Duodenal mucosa (tissue), 2 donors: ENCODE measurements around the gene GASK1B.

Source experiments
- H3K27ac ChIP-seq: one replicate; pipeline ENCODE4 v1.7.0; 2013; ENCODE audit warnings: low read depth, low read length
- H3K27me3 ChIP-seq, 2 donors: one replicate each; pipeline ENCODE4 v1.7.0; 2013; ENCODE audit warnings: low read length in 2 of 2, control low read depth in 1 of 2; ENCODE audit not compliant: insufficient read depth in 2 of 2, control insufficient read depth in 1 of 2
- H3K36me3 ChIP-seq, 2 donors: one replicate each; pipeline ENCODE4 v1.7.0; 2013; ENCODE audit warnings: low read length in 2 of 2, control low read depth in 1 of 2; ENCODE audit not compliant: insufficient read depth in 2 of 2, control insufficient read depth in 1 of 2
- H3K4me1 ChIP-seq, 2 donors: one replicate each; pipeline ENCODE4 v1.7.0; 2013; ENCODE audit warnings: low read length in 2 of 2, control low read depth in 1 of 2; ENCODE audit not compliant: insufficient read depth in 2 of 2, control insufficient read depth in 1 of 2
- H3K4me3 ChIP-seq, 2 donors: one replicate each; pipeline ENCODE4 v1.7.0; 2013; ENCODE audit warnings: low read length in 2 of 2, low read depth in 1 of 2
- H3K9ac ChIP-seq, 2 donors: one replicate each; pipeline ENCODE4 v1.7.0; 2013; ENCODE audit warnings: low read length in 2 of 2, low read depth in 1 of 2
- H3K9me3 ChIP-seq, 2 donors: one replicate each; pipeline ENCODE4 v1.7.0; 2013; ENCODE audit warnings: low read length in 2 of 2, control low read depth in 1 of 2; ENCODE audit not compliant: control insufficient read depth in 1 of 2

The GASK1B gene

DNA sequence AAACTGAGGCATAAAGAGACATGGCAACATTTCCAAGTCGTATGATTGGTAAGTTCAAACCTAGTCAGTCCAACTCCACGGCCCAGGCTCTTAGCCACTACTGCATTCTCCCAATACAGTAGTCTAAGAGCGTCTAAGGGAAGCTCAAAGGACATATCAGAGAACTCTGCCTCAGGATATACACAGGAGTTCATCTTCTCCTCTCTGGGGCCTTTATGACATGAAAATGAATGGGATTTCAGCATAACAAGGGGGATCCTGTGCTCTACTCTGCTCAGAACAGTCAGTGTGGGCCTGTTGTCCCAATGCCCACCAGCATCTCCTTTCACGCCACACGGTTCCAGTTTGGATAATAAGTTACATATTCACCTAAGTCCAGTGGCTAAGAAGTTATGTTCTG lies 4.2 kb downstream of the GASK1B start:
- Histone ChIP-seq H3K4me1 (peaks cover 6 to 14% of the 10 kb centered on the region in 2 donors), H3K9ac (peak overlapping the region in 1 of 2 donors; percentile 39), H3K4me3 (peak overlapping the region; percentile 52 to 64), H3K36me3 (no peaks in the 10 kb centered on the region), H3K9me3 (no peaks in the 10 kb centered on the region), H3K27ac (no peak overlapping the region), H3K27me3 (no peaks in the 10 kb centered on the region)

DNA sequence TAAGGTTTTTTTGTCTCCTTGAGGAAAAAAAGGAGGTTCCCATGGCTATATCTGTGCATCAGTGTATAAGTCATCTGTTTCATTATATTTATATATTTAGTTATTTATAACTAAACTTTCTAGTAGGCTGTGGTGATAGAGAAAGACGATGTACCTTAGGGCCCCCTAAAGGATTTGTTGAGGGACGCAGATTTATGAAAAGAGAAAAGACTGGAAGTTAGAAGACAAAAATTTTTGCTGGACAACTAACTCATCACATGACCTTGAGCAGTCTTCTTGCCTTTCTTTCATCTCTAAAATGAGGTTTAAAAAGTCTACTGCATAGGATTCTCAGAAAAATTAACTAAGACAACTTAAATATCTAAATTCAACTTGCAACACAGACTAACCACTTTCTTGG lies 6.1 kb downstream of the GASK1B start:
- H3K27me3 ChIP-seq, result no peaks in the 10 kb centered on the region
- H3K36me3 ChIP-seq, result no peaks in the 10 kb centered on the region
- H3K9ac ChIP-seq, result no peak overlapping the region
- no peak overlapping the region for H3K27ac ChIP-seq
- no peaks in the 10 kb centered on the region for H3K9me3 ChIP-seq
- no peak overlapping the region for H3K4me3 ChIP-seq
- H3K4me1 ChIP-seq, result peaks cover 0 to 6% of the 10 kb centered on the region in 2 donors

DNA sequence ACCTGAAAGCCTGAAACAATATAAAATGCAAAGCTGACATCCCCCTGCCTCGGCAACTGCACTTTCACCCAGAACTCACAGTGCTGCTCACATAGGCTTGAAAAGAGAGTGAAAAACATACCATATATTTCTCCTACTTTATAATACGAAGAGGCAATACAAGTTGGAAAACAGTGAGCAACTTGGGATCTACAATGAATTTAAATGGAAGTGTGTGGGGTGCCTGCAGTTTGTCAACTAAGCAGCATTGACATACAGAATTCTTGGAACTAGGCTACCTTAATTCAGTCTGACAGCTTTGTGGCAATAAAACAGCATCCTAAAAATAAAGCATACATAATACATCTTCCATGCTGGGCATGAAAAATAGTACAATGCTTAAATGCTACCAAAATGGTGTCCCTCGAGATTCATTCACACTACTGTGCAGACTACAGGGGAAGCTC lies 8.0 kb downstream of the GASK1B start:
- Histone ChIP-seq H3K27me3 (no peaks in the 10 kb centered on the region), H3K4me3 (no peak overlapping the region), H3K4me1 (no peaks in the 10 kb centered on the region), H3K27ac (no peak overlapping the region), H3K36me3 (no peaks in the 10 kb centered on the region), H3K9ac (peak overlapping the region in 1 of 2 donors; percentile 3), H3K9me3 (no peaks in the 10 kb centered on the region)

DNA sequence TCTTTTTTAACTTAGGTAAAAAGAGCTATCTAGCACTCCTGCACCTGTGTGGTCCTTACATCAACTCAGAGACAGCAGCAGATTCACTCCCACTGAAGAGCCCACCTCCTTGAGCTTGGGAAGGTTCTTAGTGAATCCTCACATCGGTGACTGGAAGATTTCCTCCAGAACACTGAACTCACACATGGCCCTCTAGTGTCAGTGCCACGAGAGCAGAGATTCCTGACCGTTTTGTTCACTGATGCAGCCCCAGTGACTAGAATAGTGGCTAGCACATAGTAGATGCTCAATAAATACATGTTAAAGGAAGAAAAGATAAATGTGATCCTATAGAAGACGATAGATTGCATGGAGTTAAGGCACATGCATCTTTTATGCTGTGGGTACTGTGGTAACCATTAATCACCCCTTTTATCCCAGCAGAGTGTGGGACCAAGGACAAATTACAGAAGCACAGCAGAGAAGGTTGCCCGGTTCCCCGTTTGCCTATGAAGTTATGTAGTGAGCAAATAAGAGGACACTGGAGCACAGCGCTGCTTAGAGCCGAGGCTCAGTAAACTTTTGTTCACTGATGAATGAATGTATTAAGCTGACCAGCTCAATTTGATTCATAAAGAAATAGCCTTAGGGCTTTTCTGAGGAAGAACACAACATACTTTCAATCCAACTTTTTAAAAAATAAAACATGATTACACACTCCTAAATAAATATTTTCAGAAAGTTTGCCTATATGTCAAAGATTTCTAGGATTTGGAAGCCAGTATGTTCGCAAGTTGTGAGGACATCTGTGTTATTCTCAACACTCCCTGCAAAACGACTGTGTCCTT lies 8.7 kb downstream of the GASK1B start:
- no peak overlapping the region for H3K27ac ChIP-seq
- no peaks in the 10 kb centered on the region for H3K36me3 ChIP-seq
- no peaks in the 10 kb centered on the region for H3K27me3 ChIP-seq
- H3K4me1 ChIP-seq, result no peaks in the 10 kb centered on the region
- no peaks in the 10 kb centered on the region for H3K9me3 ChIP-seq
- no peak overlapping the region for H3K9ac ChIP-seq
- peak overlapping the region in 1 of 2 donors; percentile 9 for H3K4me3 ChIP-seq

DNA sequence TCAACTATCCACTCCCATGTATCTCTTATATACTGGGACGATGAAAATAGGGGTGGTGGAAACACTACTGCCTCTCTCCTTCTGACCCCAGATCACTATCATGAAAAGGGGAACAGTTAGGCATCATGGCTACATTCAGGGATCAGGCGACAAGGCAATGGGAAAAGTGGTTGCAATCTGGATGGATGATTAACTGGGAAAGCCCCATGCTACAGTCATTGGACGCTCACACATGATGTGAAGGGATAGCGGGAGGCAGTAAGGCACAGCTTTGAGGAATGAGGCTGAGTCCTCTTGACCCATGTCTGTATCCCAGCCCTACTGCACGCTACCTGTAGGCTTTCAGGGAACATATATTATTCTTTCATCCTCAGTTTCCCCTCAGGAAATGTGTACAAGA lies 10.2 kb downstream of the GASK1B start:
- H3K27me3 ChIP-seq, result no peaks in the 10 kb centered on the region
- H3K4me1 ChIP-seq, result no peaks in the 10 kb centered on the region
- no peak overlapping the region for H3K4me3 ChIP-seq
- no peaks in the 10 kb centered on the region for H3K9me3 ChIP-seq
- no peaks in the 10 kb centered on the region for H3K36me3 ChIP-seq
- H3K9ac ChIP-seq, result no peak overlapping the region
- H3K27ac ChIP-seq, result no peak overlapping the region

DNA sequence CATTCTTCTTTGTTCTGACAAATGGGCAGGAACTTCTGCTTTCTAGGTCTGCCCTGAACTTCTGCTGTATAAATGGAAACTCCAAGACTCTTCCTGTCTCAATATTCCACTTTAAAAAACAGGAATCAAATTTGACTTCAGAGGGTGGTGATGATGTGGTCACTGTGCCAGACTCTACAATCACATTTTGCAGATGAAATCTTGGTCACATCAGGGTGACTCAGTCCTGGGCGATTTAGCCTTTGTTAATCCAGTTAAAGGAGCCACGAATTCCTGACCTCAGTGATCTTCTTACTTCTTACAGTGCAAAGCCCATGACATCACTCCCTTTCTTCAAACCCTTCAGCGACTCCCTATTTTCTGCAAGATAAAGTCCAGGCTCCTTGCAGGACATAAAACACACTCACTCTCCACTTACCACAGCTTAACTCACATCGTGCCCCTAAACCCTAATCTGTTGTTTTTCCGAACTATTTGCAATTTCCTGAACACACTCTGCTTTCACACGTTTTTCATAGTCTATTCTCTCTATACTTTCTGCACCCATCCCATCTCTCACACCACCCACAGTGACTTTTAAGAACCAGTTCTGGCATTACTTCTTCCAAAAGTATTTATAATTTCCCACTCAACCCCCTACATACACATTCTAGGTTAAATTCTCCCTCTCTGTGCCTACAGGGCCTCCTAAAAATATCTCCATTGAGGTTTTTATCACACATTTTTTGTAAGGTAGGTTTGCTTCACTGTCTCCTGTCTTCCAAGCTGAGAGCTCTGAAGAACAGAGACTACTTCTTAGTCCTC lies 11.1 kb downstream of the GASK1B start:
- no peaks in the 10 kb centered on the region for H3K36me3 ChIP-seq
- no peak overlapping the region for H3K9ac ChIP-seq
- H3K4me3 ChIP-seq, result no peak overlapping the region
- H3K27me3 ChIP-seq, result no peaks in the 10 kb centered on the region
- H3K4me1 ChIP-seq, result no peaks in the 10 kb centered on the region
- H3K9me3 ChIP-seq, result no peaks in the 10 kb centered on the region
- no peak overlapping the region for H3K27ac ChIP-seq

DNA sequence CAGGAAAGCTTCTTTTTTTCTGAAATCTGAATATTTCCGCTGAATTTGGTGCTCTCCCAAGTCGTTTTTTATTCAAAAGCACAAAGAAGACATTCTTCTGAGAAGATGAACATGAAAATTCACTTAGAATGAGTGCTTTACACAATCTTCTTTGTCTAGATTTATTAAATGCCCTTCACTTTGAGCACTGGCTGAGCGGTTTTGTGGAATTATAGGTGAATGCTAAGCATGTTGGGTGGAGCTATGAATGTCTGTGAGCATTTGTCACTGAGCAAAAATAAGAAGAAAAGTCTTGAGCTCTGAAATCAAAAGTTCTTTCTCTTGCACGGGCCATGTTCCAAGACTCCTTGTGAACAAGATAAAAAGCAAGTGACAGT lies 13.1 kb downstream of the GASK1B start:
- Histone ChIP-seq H3K27me3 (no peaks in the 10 kb centered on the region), H3K9ac (no peak overlapping the region), H3K36me3 (no peaks in the 10 kb centered on the region), H3K4me1 (peaks cover 0 to 8% of the 10 kb centered on the region in 2 donors), H3K4me3 (no peak overlapping the region), H3K9me3 (no peaks in the 10 kb centered on the region), H3K27ac (no peak overlapping the region)

DNA sequence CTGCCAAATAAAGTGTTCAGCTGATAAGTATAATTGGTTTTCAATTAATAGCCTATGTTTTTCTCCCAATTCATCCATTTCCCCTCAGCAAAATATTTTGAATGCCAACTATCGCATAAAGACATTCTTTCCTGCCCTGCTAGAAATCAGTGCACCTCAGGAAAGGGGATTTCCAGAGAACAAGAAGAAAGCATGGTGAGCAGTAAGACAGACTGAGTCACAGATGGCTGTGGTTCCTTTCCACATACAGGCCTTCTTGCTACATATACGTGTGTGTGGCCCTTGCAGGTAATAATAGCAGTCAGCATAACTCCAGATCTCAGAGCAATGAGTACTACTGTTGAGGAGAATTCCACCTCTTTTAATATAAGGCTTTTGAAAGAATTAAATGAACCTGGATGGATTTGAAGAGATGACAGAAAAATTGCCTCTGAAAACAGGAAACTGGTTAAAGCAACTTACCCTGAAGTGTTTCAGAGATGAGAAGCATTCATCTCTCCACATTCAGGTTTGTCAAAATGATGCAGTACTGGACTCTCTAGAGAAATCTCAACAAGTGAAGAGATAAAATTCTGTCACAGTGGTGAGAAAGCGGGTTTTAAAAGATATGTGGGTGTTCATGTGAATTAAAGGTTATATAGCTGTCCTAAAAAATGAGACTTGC lies 13.6 kb downstream of the GASK1B start:
- Histone ChIP-seq H3K9ac (no peak overlapping the region), H3K4me1 (peaks cover 0 to 8% of the 10 kb centered on the region in 2 donors), H3K27me3 (no peaks in the 10 kb centered on the region), H3K9me3 (no peaks in the 10 kb centered on the region), H3K27ac (no peak overlapping the region), H3K36me3 (no peaks in the 10 kb centered on the region), H3K4me3 (no peak overlapping the region)

DNA sequence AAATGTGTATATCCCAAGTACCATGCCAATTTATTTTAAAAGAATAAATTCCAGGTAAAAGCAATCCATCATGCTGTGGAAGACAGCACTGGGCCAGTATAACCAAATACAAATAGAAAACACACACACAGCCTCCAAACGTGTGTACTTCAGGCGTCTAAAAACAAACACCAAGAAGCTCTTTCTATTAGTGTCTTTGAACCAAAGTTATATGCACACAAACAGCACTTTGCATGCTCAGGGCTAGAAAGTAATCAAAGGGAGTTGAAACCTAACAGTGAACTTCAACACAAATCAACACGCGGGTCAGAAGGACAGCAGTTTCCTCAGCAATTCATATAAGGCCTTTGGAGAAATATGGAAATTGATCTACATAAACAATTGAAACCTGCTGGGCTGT lies 15.4 kb downstream of the GASK1B start:
- Histone ChIP-seq H3K4me3 (no peak overlapping the region), H3K9ac (no peak overlapping the region), H3K27me3 (no peaks in the 10 kb centered on the region), H3K36me3 (no peaks in the 10 kb centered on the region), H3K27ac (no peak overlapping the region), H3K9me3 (no peaks in the 10 kb centered on the region), H3K4me1 (peaks cover 0 to 8% of the 10 kb centered on the region in 2 donors)
